COLO668 (cell line): ENCODE data around the gene SH3PXD2A.
A peak's percentile ranks its signal among the peaks of the same experiment; 100 is the strongest.
"Not testable (repeated sequence)": the region's sequence is repeated elsewhere in the genome, so short reads cannot be mapped to it uniquely, and the experiment has no call there.

Experiments
- DNase-seq: peaks from one replicate; lab custom pipeline; 2025; ENCODE audit not compliant: unreplicated experiment; lab: John Stamatoyannopoulos, UW

SH3PXD2A gene

GRCh38 chr10:103672345-103672744 is 183.0 kb downstream of the SH3PXD2A start:
- no peak for DNase-seq

- DNase-seq: no peak
Observed at GRCh38 chr10:103671126-103671895, 184.1 kb downstream of the SH3PXD2A start.

GRCh38 chr10:103669944-103670343 is 185.4 kb downstream of the SH3PXD2A start:
- no peak for DNase-seq

GRCh38 chr10:103669243-103669929 is 186.0 kb downstream of the SH3PXD2A start:
- DNase-seq: no peak

GRCh38 chr10:103668351-103669242 is 186.8 kb downstream of the SH3PXD2A start:
- no peak for DNase-seq

- no peak for DNase-seq
Observed at GRCh38 chr10:103667356-103667755, 188.0 kb downstream of the SH3PXD2A start.

- DNase-seq: no peak
Observed at GRCh38 chr10:103666762-103667150, 188.6 kb downstream of the SH3PXD2A start.

- peak; percentile 31 for DNase-seq
Observed at GRCh38 chr10:103666087-103666761, 189.2 kb downstream of the SH3PXD2A start.

GRCh38 chr10:103665162-103665889 is 190.1 kb downstream of the SH3PXD2A start:
- DNase-seq: no peak

- DNase-seq: no peak
Observed at GRCh38 chr10:103663802-103664201, 191.6 kb downstream of the SH3PXD2A start.

- DNase-seq: no peak
Observed at GRCh38 chr10:103663236-103663635, 192.1 kb downstream of the SH3PXD2A start.

- not testable (repeated sequence) for DNase-seq
Observed at GRCh38 chr10:103662704-103663103, 192.7 kb downstream of the SH3PXD2A start.

- peak; percentile 64 for DNase-seq
Observed at GRCh38 chr10:103661198-103661950, 194.0 kb downstream of the SH3PXD2A start.

- peak; percentile 65 for DNase-seq
Observed at GRCh38 chr10:103660364-103661197, 194.8 kb downstream of the SH3PXD2A start.

GRCh38 chr10:103659674-103660363 is 195.6 kb downstream of the SH3PXD2A start:
- peak; percentile 66 for DNase-seq

- no peak for DNase-seq
Observed at GRCh38 chr10:103658049-103658577, 197.3 kb downstream of the SH3PXD2A start.

- DNase-seq: no peak
Observed at GRCh38 chr10:103657061-103657591, 198.2 kb downstream of the SH3PXD2A start.
